Measurements from ENCODE around the gene SLIT3.

Gene SLIT3

DNA sequence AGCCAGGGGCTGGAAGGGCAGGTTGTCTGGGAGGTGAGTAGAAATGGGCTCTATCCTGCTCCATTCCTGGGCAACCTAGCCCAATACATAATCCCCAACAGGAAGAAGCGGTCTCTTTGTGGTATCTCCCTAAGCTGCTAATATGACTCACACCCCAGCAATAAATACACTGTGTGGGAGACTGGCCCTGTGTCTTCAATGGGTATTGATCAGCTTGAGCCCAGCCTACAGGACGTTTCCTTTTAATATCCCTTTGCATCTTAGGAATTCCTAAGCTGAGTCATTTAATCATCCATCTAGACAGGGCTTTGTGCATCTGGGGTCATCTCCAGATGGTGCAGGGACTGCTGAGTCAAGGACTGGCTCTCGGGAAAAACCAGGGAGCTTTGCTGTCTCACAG lies 514.8 kb downstream of the SLIT3 start:
- H3K4me3 ChIP-seq (ENCODE audit: low read depth, low read length) = no peak overlapping the region
- no peak for TF ChIP-seq CTCF (IDR thresholded peaks at IDR 0.05; ENCODE audit: low read depth, low read length, missing control alignments)
- DNase-seq (ENCODE audit: low read depth) = no peak

DNA sequence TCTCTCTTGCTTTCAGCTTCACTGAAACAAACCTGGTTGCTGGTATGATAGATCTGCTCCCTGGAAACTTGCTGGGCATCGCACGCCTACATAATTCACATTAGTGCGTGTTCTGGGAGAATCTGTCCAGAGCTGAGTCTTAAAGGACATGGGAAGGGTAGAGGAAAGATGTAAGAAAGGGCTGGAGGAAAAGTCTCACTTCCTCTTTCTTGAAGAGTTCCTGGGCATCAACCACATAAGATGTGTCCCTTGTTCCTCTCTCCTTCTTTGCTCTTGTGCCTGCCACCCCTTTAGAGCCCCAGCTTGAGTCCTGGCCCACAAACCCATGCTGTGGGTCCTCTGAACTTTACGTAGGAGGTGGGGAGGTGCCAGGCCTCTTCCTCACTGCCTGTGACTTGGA lies 516.5 kb downstream of the SLIT3 start:
- no peak for DNase-seq (ENCODE audit: low read depth)
- no peak for TF ChIP-seq CTCF (IDR thresholded peaks at IDR 0.05; ENCODE audit: low read depth, low read length, missing control alignments)

GRCh38 chr5:168781941-168782571 lies 518.9 kb downstream of the SLIT3 start:
- TF ChIP-seq CTCF (IDR thresholded peaks at IDR 0.05; ENCODE audit: low read depth, low read length, missing control alignments) = no peak
- DNase-seq (ENCODE audit: low read depth) = no peak
- no peak overlapping the region for H3K4me3 ChIP-seq (ENCODE audit: low read depth, low read length)

More for the DNA sequence above, 516.5 kb downstream of the SLIT3 start:
- H3K4me3 ChIP-seq (ENCODE audit: low read depth, low read length) = no peak overlapping the region

GRCh38 chr5:168780888-168781287 lies 520.1 kb downstream of the SLIT3 start:
- no peak for TF ChIP-seq CTCF (IDR thresholded peaks at IDR 0.05; ENCODE audit: low read depth, low read length, missing control alignments)
- H3K4me3 ChIP-seq (ENCODE audit: low read depth, low read length) = no peak overlapping the region
- DNase-seq (ENCODE audit: low read depth) = no peak

GRCh38 chr5:168779333-168779732 lies 521.6 kb downstream of the SLIT3 start:
- no peak overlapping the region for H3K4me3 ChIP-seq (ENCODE audit: low read depth, low read length)
- no peak for DNase-seq (ENCODE audit: low read depth)
- TF ChIP-seq CTCF (IDR thresholded peaks at IDR 0.05; ENCODE audit: low read depth, low read length, missing control alignments) = no peak

- no peak for TF ChIP-seq CTCF (IDR thresholded peaks at IDR 0.05; ENCODE audit: low read depth, low read length, missing control alignments)
- DNase-seq (ENCODE audit: low read depth) = no peak
- H3K4me3 ChIP-seq (ENCODE audit: low read depth, low read length) = no peak overlapping the region
Observed at GRCh38 chr5:168778536-168778935, 522.4 kb downstream of the SLIT3 start.

GRCh38 chr5:168777651-168778050 lies 523.3 kb downstream of the SLIT3 start:
- TF ChIP-seq CTCF (IDR thresholded peaks at IDR 0.05; ENCODE audit: low read depth, low read length, missing control alignments) = no peak
- H3K4me3 ChIP-seq (ENCODE audit: low read depth, low read length) = no peak overlapping the region
- no peak for DNase-seq (ENCODE audit: low read depth)
